Endothelial cell of umbilical vein (primary cell): ENCODE measurements around the gene CXXC5. TPM values are rescaled to one million over a fixed set of nuclear protein-coding genes. Genes with fewer than 3 reads are reported as not detected.

Experiments used
- BruUV-seq: library from RNA; stranded (reverse); fragments of 400-500 nt; replicated peaks from 2 replicates; lab custom pipeline; 2021; lab: Mats Ljungman, UMichigan
- CTCF ChIA-PET: fragments of 300-600, 350-600 bp; sonication (Branson Sonifier 250); formaldehyde crosslinking; loops from one replicate; lab custom pipeline; 2021; ENCODE audit warnings: antibody characterized with exemption, inconsistent platforms; lab: Charles Lee
- POLR2A ChIA-PET: fragments of 300-600, 350-600 bp; sonication (Branson Sonifier 250); formaldehyde crosslinking; loops from one replicate; lab custom pipeline; 2021; ENCODE audit warnings: antibody characterized with exemption, inconsistent platforms; lab: Charles Lee
- DNase-seq: peaks from one replicate; pipeline ENCODE4 v3.0.0-alpha.2; 2011; ENCODE audit warnings: low read depth, low spot score
- FAIRE-seq: peaks from 2 replicates; lab custom pipeline; 2011; peaks lifted over from hg19 to GRCh38; lab: Jason Lieb, UNC
- H2AFZ ChIP-seq: 2 replicates; pipeline ENCODE4 v1.6.0; 2012; ENCODE audit warnings: low read depth, low read length, control low read depth, inconsistent platforms
- H3K27ac ChIP-seq: 2 replicates; pipeline ENCODE4 v1.5.1; 2011; ENCODE audit warnings: low read depth, mild to moderate bottlenecking, control low read depth, low read length, moderate library complexity; ENCODE audit not compliant: insufficient read depth
- H3K27me3 ChIP-seq, 2 experiments: 2 replicates each; pipeline versions ENCODE4 v1.6.0 to v1.6.1; 2011; ENCODE audit warnings: low read length in 2 of 2, mixed read lengths in 1 of 2; ENCODE audit not compliant: control insufficient read depth in 2 of 2, insufficient read depth in 2 of 2
- H3K36me3 ChIP-seq, 2 experiments: 2 replicates in 1 of 2; 3 replicates in 1 of 2; pipeline ENCODE4 v1.5.1; 2011; ENCODE audit warnings: low read length in 2 of 2, mild to moderate bottlenecking in 1 of 2, moderate library complexity in 1 of 2; ENCODE audit not compliant: control insufficient read depth in 2 of 2, insufficient read depth in 2 of 2; ENCODE audit errors: extremely low read depth in 1 of 2
- H3K4me1 ChIP-seq: 3 replicates; pipeline ENCODE4 v1.5.1; 2011; ENCODE audit warnings: mild to moderate bottlenecking, low read length; ENCODE audit not compliant: control insufficient read depth, insufficient read depth; ENCODE audit errors: extremely low read depth
- H3K4me2 ChIP-seq: 2 replicates; pipeline ENCODE4 v1.6.1; 2011; ENCODE audit warnings: low read length, control low read depth, mixed read lengths; ENCODE audit not compliant: insufficient read depth
- H3K4me3 ChIP-seq, 3 experiments: fragments of 200-600 bp in 1 of 3; sonication (generic), shearing (Covaris generic) in 1 of 3; replicated peaks in 1 of 3; 2 replicates each; pipeline ENCODE4 v1.5.1; 2011 to 2016; ENCODE audit warnings: control low read depth in 3 of 3, low read length in 3 of 3, mild to moderate bottlenecking in 2 of 3, inconsistent platforms in 1 of 3, low read depth in 1 of 3, moderate library complexity in 1 of 3; ENCODE audit not compliant: insufficient read depth in 1 of 3
- H3K79me2 ChIP-seq: 2 replicates; pipeline ENCODE4 v1.6.0; 2012; ENCODE audit warnings: low read length, inconsistent platforms; ENCODE audit not compliant: control insufficient read depth, insufficient read depth
- H3K9ac ChIP-seq: replicated peaks from 2 replicates; pipeline ENCODE3; 2011; ENCODE audit warnings: low read length, control low read depth; ENCODE audit not compliant: insufficient read depth; ENCODE audit errors: extremely low read depth
- H3K9me1 ChIP-seq: replicated peaks from 3 replicates; pipeline ENCODE4 v1.6.0; 2011; ENCODE audit warnings: mild to moderate bottlenecking, low read length; ENCODE audit not compliant: control insufficient read depth, insufficient read depth; ENCODE audit errors: extremely low read depth
- H3K9me3 ChIP-seq: replicated peaks from 2 replicates; pipeline ENCODE4 v1.5.1; 2012; ENCODE audit warnings: low read length, inconsistent platforms; ENCODE audit not compliant: control insufficient read depth, insufficient read depth
- H4K20me1 ChIP-seq: replicated peaks from 2 replicates; pipeline ENCODE3; 2011; ENCODE audit warnings: mild to moderate bottlenecking, low read length; ENCODE audit not compliant: control insufficient read depth, insufficient read depth; ENCODE audit errors: extremely low read depth
- CTCF ChIP-seq, 2 donors: IDR thresholded peaks; 1 replicate in 1 of 2; 2 replicates in 1 of 2; pipeline ENCODE4 v1.5.1; 2011; ENCODE audit warnings: low read length in 2 of 2, mild to moderate bottlenecking in 2 of 2, moderate library complexity in 2 of 2, control low read depth in 1 of 2, inconsistent platforms in 1 of 2, low read depth in 1 of 2; ENCODE audit not compliant: insufficient read depth in 1 of 2; ENCODE audit errors: extremely low read depth in 1 of 2
- EZH2 ChIP-seq: IDR thresholded peaks from 2 replicates; pipeline ENCODE4 v1.6.1; 2012; ENCODE audit warnings: borderline replicate concordance, low read depth, mild to moderate bottlenecking, moderate library complexity, low read length, inconsistent platforms; ENCODE audit not compliant: severe bottlenecking
- FOS ChIP-seq: IDR thresholded peaks from 2 replicates; pipeline ENCODE4 v1.6.1; 2011; ENCODE audit warnings: mild to moderate bottlenecking, low read length, moderate library complexity, borderline replicate concordance; ENCODE audit not compliant: insufficient read depth
- GATA2 ChIP-seq: IDR thresholded peaks from 2 replicates; pipeline ENCODE4 v1.7.0; 2011; ENCODE audit warnings: low read depth, mild to moderate bottlenecking, moderate library complexity, mixed read lengths, low read length; ENCODE audit not compliant: insufficient read length, insufficient read depth
- JUN ChIP-seq: IDR thresholded peaks from 2 replicates; pipeline ENCODE4 v1.6.1; 2011; ENCODE audit warnings: borderline replicate concordance, low read depth; ENCODE audit not compliant: insufficient read length, insufficient read depth
- MAX ChIP-seq: IDR thresholded peaks from 2 replicates; pipeline ENCODE4 v1.6.1; 2011; ENCODE audit not compliant: insufficient read depth, insufficient read length
- MYC ChIP-seq: IDR thresholded peaks from one replicate; pipeline ENCODE4 v1.6.1; 2011; ENCODE audit warnings: mild to moderate bottlenecking, low read depth, low read length
- POLR2A ChIP-seq: IDR thresholded peaks from 2 replicates; pipeline ENCODE4 v1.6.1; 2012; ENCODE audit warnings: low read depth, mild to moderate bottlenecking, control low read depth, low read length
- POLR2AphosphoS5 ChIP-seq: IDR thresholded peaks from 2 replicates; pipeline ENCODE4 v1.6.1; 2012; ENCODE audit warnings: low read depth, mild to moderate bottlenecking, control low read depth, low read length, moderate library complexity; ENCODE audit not compliant: insufficient read depth
- dilution Hi-C: fragments of 300-500 bp; cut with MboI; formaldehyde crosslinking; loops from one replicate; pipeline ENCODE4 v1.15.0; 2019; ENCODE audit warnings: low sequenced_read_pairs; ENCODE audit not compliant: extremely low pct_ligation_motif_present
- intact Hi-C: fragments of 100-400 bp; cut with micrococcal nuclease; formaldehyde crosslinking; loops from one replicate; pipeline ENCODE4 v1.10.0; 2022
- polyA plus RNA-seq, 4 experiments: library from polyadenylated mRNA; depleted of rRNA in 3 of 4; stranded (reverse) in 3 of 4; unstranded in 1 of 4; fragments of >200 nt; gene quantifications; 2 replicates each; pipeline versions ENCODE4 v1.2.1 to v1.2.3, GENCODE V29; 2011 to 2012; ENCODE audit warnings: missing spikeins in 1 of 4
- total RNA-seq: library from RNA; stranded (reverse); gene quantifications from 2 replicates; pipeline ENCODE4 v1.2.3, GENCODE V29; 2021

CXXC5 gene
- total and polyA plus RNA-seq, 2 donors (not counting 3 experiments of a cell fraction or from before 2014, with no cell fraction given), result 2.7 to 5.5 TPM

DNA sequence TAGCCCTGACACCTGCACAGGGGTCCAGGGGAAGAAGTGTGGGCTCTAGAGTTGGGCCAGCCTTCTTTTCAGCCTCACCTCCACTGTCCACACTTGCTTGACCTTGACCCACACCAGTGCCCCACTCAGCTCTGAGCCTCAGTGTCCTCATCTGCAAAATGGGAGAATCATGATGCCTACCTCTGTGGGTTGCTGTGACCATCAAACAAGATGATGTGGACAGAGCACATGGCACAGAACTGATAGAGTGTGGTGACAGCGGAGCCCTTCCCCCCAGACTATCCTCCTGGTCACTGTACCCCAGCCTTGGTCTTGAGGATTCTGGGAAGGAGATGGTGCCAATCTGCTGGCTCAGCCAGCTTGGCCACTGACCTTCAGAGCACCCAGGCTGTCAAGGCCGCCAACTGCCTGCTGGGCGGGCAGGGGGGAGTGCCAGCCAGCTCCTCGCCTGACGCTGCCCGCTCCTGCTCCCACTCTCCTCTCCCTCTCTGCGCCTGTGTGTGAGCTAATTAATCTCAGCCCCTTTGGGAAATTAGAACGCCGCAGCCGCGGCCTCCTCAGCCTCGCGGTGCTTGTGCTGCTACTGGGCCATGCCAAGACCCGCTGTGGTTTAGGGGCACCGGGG is 16.7 kb downstream of the CXXC5 start:
- H3K79me2 ChIP-seq, result no peaks in the 10 kb centered on the region

More for the DNA sequence above, 16.7 kb downstream of the CXXC5 start:
- Histone ChIP-seq H3K4me1 (peaks cover 31% of the 10 kb centered on the region), H2AFZ (no peak overlapping the region), H4K20me1 (no peaks in the 10 kb centered on the region), H3K9me3 (no peaks in the 10 kb centered on the region), H3K36me3 (no peaks in the 10 kb centered on the region), H3K9me1 (no peaks in the 10 kb centered on the region), H3K27me3 (no peaks in the 10 kb centered on the region), H3K9ac (no peak overlapping the region), H3K4me3 (no peak overlapping the region), H3K4me2 (no peak overlapping the region), H3K27ac (no peak overlapping the region)
- no TSS peak for BruUV-seq
- ChIA-PET CTCF (interaction anchor here (1.1 kb wide), 1 partner anchor 9 kb away, joined by 3 read pairs; no protein-coding TSS in a partner anchor), POLR2A (no interaction called here)
- intact Hi-C loops, result no loop called here
- TF ChIP-seq MYC (no peak), CTCF (IDR thresholded peaks at IDR 0.05; ENCODE audit: extremely low read depth in 1 of 2, insufficient read depth in 1 of 2, low read depth in 1 of 2, low read length in 2 of 2) (no peak), JUN (no peak), POLR2AphosphoS5 (no peak), GATA2 (no peak), FOS (no peak), MAX (no peak), POLR2A (no peak), EZH2 (no peak)
- no peak for FAIRE-seq
- dilution Hi-C loops, result no loop called here
- DNase-seq, result no peak
